ENCODE results near the gene NUTM2F. TPM values are rescaled to one million over a fixed set of nuclear protein-coding genes. Genes with fewer than 3 reads are reported as not detected.
"Not testable (repeated sequence)": the region's sequence is repeated elsewhere in the genome, so short reads cannot be mapped to it uniquely, and the experiment has no call there.

The NUTM2F gene
- total RNA-seq, 1 donor from 2014 or later, result not detected

DNA sequence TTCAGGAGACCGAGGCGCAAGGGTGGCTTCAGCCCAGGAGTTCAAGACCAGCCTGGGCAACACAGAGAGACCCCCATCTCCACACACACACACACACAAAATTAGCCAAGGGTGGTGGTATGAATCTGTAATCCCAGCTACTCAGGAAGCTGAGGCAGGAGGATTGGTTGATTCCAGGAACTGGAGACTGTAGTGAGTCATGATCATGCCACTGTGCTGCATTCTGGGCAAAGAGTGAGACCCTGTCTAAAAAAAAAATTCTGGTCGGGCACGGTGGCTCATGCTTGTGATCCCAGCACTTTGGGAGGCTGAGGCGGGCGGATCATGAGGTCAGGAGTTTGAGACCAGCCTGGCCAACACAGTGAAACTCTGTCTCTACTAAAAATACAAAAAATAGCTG, 11.2 kb upstream of the NUTM2F start:
- intact Hi-C loops (cut with micrococcal nuclease); DNase-seq (ENCODE audit: low spot score); H3K36me3 Mint-ChIP-seq (ENCODE audit: low read depth); H3K9me3 Mint-ChIP-seq; H3K27ac Mint-ChIP-seq; H3K4me1 Mint-ChIP-seq (ENCODE audit: low read depth); H3K27me3 Mint-ChIP-seq (ENCODE audit: insufficient read depth); H3K4me3 Mint-ChIP-seq: not testable (repeated sequence)

- H3K9me3 Mint-ChIP-seq; H3K4me3 Mint-ChIP-seq; DNase-seq (ENCODE audit: low spot score); H3K4me1 Mint-ChIP-seq (ENCODE audit: low read depth); intact Hi-C loops (cut with micrococcal nuclease); H3K27me3 Mint-ChIP-seq (ENCODE audit: insufficient read depth); H3K36me3 Mint-ChIP-seq (ENCODE audit: low read depth); H3K27ac Mint-ChIP-seq: not testable (repeated sequence)
Observed at GRCh38 chr9:94338723-94339122, 10.3 kb upstream of the NUTM2F start.

DNA sequence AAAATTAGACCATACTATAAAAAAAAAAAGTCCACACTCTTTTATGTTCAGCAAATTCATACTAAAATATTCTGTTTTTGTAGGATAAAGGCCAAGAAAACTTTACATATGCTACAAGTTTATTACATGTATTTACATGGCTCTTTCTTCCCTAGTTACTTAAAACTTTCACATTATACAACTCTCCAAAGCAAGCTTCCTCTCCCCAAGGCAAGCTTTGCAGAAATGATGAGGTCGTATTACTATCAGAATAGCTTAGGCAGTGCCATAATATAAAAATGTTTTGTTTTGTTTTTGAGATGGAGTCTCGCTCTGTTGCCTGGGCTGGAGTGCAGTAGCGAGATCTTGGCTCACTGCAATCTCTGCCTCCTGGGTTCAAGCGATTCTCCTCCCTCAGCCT, 8.0 kb upstream of the NUTM2F start:
- DNase-seq (ENCODE audit: low spot score); H3K27ac Mint-ChIP-seq; H3K27me3 Mint-ChIP-seq (ENCODE audit: insufficient read depth); H3K9me3 Mint-ChIP-seq; H3K4me1 Mint-ChIP-seq (ENCODE audit: low read depth); H3K4me3 Mint-ChIP-seq; H3K36me3 Mint-ChIP-seq (ENCODE audit: low read depth); intact Hi-C loops (cut with micrococcal nuclease): not testable (repeated sequence)

DNA sequence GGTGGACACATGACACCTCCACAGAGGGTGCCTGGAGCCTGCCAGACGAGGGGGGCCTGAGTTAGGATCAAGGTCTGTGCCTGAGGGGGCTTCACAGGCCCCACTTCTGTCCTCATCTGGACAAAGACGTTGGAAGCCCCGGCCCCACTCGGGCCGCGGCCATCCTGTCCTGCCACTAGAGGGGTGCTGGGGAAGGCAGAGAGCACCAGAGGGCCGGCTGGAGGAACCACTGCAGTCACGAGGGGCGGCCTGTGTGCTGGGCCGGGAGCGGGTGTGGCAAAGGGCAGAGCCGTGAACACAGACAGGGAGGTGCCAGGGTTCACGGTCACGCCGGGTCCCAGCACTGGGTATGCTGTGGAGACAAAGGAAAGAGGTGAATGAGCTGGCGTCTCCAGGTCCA, 2.9 kb downstream of the NUTM2F start:
- H3K36me3 Mint-ChIP-seq (ENCODE audit: low read depth); DNase-seq (ENCODE audit: low spot score); H3K9me3 Mint-ChIP-seq; intact Hi-C loops (cut with micrococcal nuclease); H3K27ac Mint-ChIP-seq; H3K27me3 Mint-ChIP-seq (ENCODE audit: insufficient read depth); H3K4me3 Mint-ChIP-seq; H3K4me1 Mint-ChIP-seq (ENCODE audit: low read depth): not testable (repeated sequence)

DNA sequence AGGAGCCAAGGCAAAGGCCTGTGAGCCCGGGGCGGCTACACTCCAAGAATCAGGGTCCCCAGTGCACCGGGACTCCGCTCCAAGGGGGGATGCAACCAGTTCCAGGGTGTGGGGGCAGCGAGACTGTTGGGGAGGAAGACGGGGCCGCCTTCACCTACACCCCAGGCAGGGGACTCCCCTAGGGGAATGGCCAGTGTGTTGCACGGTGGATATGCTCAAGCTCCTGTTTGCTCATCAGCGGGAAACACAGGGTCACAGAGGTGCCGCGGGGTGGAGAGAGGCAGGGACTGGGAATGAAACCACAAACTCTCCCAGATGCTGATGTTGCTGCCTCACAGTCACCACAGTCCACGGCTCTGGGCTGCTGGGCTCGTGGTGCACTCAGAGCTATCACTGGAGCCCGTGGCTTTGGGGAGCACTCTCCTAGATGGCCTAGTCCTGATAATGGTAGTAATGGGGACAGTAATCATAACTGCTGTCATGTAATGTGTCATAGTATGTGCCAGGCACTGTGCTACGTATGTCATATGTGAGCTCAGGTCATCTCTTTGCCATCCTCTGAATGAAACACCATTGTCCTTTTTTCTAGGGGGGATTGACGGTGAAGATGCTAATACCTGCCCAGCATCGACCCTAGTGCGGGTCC, 5.2 kb downstream of the NUTM2F start:
- H3K27me3 Mint-ChIP-seq (ENCODE audit: insufficient read depth), result not testable (repeated sequence)

DNA sequence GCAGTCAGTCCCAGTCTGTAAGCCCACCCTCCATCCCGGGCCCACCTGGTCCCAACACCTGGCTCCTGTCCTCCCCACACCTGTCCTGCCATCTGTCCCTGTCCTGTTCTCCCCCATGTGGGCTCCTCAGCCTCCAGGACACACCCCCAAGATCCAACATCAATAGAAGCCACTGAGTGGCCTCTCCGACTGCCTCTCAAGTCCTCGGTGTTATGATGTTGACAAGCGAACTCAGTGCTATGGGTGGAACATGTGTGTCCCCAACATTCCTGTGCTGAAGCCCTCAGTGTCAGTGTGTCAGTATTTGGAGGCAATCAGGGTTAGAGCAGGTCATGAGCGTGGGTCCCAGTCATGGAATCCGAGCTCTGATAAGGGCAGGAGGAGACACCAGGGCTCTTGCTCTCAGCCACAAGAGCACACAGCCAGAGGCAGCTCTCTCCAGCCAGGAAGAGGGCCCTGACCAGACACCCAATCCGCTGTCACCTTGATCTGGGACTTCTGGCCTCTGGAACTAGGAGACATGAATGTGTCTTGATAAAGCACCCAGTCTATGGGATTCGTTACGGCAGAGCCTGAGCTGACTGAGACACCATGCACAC, 6.0 kb downstream of the NUTM2F start:
- H3K27me3 Mint-ChIP-seq (ENCODE audit: insufficient read depth); intact Hi-C loops (cut with micrococcal nuclease); DNase-seq (ENCODE audit: low spot score); H3K36me3 Mint-ChIP-seq (ENCODE audit: low read depth); H3K4me1 Mint-ChIP-seq (ENCODE audit: low read depth); H3K9me3 Mint-ChIP-seq; H3K4me3 Mint-ChIP-seq; H3K27ac Mint-ChIP-seq: not testable (repeated sequence)

More for the DNA sequence above, 5.2 kb downstream of the NUTM2F start:
- H3K27ac Mint-ChIP-seq; H3K36me3 Mint-ChIP-seq (ENCODE audit: low read depth); H3K4me3 Mint-ChIP-seq; H3K9me3 Mint-ChIP-seq; intact Hi-C loops (cut with micrococcal nuclease); H3K4me1 Mint-ChIP-seq (ENCODE audit: low read depth); DNase-seq (ENCODE audit: low spot score): not testable (repeated sequence)

GRCh38 chr9:94317949-94318657, 10.3 kb downstream of the NUTM2F start:
- H3K4me1 Mint-ChIP-seq (ENCODE audit: low read depth); H3K36me3 Mint-ChIP-seq (ENCODE audit: low read depth); H3K27me3 Mint-ChIP-seq (ENCODE audit: insufficient read depth); H3K9me3 Mint-ChIP-seq; H3K27ac Mint-ChIP-seq; H3K4me3 Mint-ChIP-seq; DNase-seq (ENCODE audit: low spot score); intact Hi-C loops (cut with micrococcal nuclease): not testable (repeated sequence)

- intact Hi-C loops (cut with micrococcal nuclease); H3K4me1 Mint-ChIP-seq (ENCODE audit: low read depth); DNase-seq (ENCODE audit: low spot score); H3K4me3 Mint-ChIP-seq; H3K27ac Mint-ChIP-seq; H3K9me3 Mint-ChIP-seq; H3K36me3 Mint-ChIP-seq (ENCODE audit: low read depth); H3K27me3 Mint-ChIP-seq (ENCODE audit: insufficient read depth): not testable (repeated sequence)
Observed at GRCh38 chr9:94316236-94316635, 12.2 kb downstream of the NUTM2F start.

DNA sequence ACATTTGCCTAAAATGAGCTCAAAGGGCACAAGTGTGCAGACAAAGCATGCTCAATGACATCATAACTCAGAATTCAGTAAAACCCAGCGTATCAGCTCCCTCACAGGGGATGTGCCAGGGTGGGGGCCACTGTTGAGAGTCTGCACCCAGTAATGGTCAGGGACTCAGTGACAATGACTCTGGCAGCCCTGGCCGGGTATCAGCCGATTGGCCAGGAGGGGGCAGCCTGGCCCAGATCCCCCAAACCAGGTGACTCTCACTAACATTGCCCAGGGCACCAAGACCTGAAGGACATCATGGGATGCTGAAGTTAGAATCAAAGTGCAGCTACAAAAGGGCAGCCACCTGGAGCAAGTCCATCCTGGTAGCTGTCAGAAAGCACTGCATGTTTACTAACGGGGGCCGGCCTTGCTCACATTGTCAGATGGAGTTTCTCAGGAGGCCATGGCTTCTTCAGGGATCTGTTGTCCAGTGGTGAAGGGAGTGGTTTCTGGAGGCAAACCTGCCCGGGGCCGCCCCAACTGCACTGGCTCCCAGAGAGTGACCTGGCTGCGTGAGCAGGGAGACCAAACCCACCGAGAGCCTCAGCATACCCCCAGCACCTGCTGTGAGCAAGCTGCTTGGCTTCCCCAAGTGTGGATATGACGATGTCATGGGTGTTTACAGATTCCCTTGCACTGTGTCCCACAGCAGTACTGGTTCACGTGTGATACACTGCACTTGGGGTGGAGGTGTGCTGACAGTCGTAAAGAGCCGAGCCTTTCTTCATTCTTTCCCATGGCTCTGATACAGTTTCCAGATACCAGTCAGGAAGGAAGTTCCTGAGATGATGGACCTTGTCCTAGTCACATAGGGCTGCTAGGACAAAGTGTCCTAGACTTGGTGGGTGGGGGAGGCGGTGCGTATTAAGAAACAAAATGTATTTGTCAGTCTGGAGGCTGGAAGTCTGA, 13.1 kb downstream of the NUTM2F start:
- intact Hi-C loops (cut with micrococcal nuclease); H3K9me3 Mint-ChIP-seq: not testable (repeated sequence)

GRCh38 chr9:94303321-94303720, 25.1 kb downstream of the NUTM2F start:
- H3K27ac Mint-ChIP-seq, result no peak overlapping the region
- intact Hi-C loops (cut with micrococcal nuclease), result no loop called here

More for the DNA sequence above, 13.1 kb downstream of the NUTM2F start:
- not testable (repeated sequence) for H3K4me3 Mint-ChIP-seq; H3K27ac Mint-ChIP-seq; DNase-seq (ENCODE audit: low spot score); H3K27me3 Mint-ChIP-seq (ENCODE audit: insufficient read depth); H3K4me1 Mint-ChIP-seq (ENCODE audit: low read depth); H3K36me3 Mint-ChIP-seq (ENCODE audit: low read depth)

DNA sequence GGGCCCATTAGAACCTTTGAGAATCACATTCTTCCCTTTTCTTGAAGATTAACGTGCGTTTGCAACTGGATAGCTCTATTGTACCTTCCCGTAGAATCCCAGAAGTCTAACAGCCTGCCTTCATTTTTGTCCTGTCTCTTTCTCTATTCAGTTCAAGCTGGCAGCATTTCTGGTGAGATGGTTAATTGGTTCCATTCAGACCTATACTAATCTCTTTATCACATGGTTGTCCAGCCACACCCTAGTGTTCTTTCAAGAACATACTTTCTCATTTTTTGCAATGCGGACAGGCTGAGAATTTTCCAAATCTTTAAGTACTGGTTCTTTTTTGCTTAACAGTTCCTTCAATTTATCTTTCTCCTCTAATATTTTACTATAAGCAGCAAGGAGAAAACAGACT, 26.0 kb downstream of the NUTM2F start:
- H3K36me3 Mint-ChIP-seq (ENCODE audit: low read depth), result peaks cover 6% of the 10 kb centered on the region
- H3K27me3 Mint-ChIP-seq (ENCODE audit: insufficient read depth), result no peaks in the 10 kb centered on the region
- H3K9me3 Mint-ChIP-seq, result no peaks in the 10 kb centered on the region
- intact Hi-C loops (cut with micrococcal nuclease), result no loop called here
- H3K27ac Mint-ChIP-seq, result no peak overlapping the region
- no peaks in the 10 kb centered on the region for H3K4me1 Mint-ChIP-seq (ENCODE audit: low read depth)
- DNase-seq (ENCODE audit: low spot score), result no peak
- H3K4me3 Mint-ChIP-seq, result no peak overlapping the region

More at GRCh38 chr9:94303321-94303720, 25.1 kb downstream of the NUTM2F start:
- H3K9me3 Mint-ChIP-seq, result no peaks in the 10 kb centered on the region
- no peak overlapping the region for H3K4me3 Mint-ChIP-seq
- H3K27me3 Mint-ChIP-seq (ENCODE audit: insufficient read depth), result no peaks in the 10 kb centered on the region
- DNase-seq (ENCODE audit: low spot score), result no peak
- H3K36me3 Mint-ChIP-seq (ENCODE audit: low read depth), result peaks cover 6% of the 10 kb centered on the region
- H3K4me1 Mint-ChIP-seq (ENCODE audit: low read depth), result no peaks in the 10 kb centered on the region

DNA sequence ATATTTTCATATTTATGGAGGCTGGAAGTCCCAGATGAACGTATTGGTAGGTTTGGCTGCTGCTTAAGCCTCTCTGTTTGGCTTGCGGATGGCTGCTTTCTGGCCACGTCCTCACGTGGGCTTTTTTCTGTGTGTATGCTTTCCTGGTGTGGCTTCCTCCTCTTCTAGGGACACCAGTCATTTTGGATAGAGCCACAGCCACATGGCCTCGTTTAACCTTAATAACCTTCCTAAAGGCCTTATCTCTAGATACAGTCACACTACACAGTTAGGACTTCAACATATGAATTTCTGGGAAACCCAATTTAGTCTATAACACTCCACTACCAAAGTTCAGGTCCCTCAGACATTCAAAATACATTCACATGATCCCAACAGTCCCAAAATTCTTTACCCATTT, 26.9 kb downstream of the NUTM2F start:
- Mint-ChIP-seq H3K9me3 (no peaks in the 10 kb centered on the region), H3K4me1 (ENCODE audit: low read depth) (no peaks in the 10 kb centered on the region), H3K36me3 (ENCODE audit: low read depth) (peaks cover 11% of the 10 kb centered on the region), H3K4me3 (no peak overlapping the region), H3K27me3 (ENCODE audit: insufficient read depth) (no peaks in the 10 kb centered on the region), H3K27ac (no peak overlapping the region)
- intact Hi-C loops (cut with micrococcal nuclease), result no loop called here
- DNase-seq (ENCODE audit: low spot score), result no peak

Data from activated T-helper 1 cell treated with anti-CD3 and anti-CD28 coated beads, Interleukin-12 subunit alpha, Interleukin-12 subunit beta, Interleukin-2, Interleukin-4 antibody, amounts not matched to agents 30 ng/mL and 10 ng/mL and 1 ng/mL, durations not matched to agents 14 hours and 24 hours and 36 hours (primary cell).